ENCODE data around the gene SQSTM1. TPM values are rescaled to one million over a fixed set of nuclear protein-coding genes. Genes with fewer than 3 reads are reported as not detected.

SQSTM1 gene
- total and polyA plus RNA-seq, 4 donors: 127 to 330 (median 256) TPM

DNA sequence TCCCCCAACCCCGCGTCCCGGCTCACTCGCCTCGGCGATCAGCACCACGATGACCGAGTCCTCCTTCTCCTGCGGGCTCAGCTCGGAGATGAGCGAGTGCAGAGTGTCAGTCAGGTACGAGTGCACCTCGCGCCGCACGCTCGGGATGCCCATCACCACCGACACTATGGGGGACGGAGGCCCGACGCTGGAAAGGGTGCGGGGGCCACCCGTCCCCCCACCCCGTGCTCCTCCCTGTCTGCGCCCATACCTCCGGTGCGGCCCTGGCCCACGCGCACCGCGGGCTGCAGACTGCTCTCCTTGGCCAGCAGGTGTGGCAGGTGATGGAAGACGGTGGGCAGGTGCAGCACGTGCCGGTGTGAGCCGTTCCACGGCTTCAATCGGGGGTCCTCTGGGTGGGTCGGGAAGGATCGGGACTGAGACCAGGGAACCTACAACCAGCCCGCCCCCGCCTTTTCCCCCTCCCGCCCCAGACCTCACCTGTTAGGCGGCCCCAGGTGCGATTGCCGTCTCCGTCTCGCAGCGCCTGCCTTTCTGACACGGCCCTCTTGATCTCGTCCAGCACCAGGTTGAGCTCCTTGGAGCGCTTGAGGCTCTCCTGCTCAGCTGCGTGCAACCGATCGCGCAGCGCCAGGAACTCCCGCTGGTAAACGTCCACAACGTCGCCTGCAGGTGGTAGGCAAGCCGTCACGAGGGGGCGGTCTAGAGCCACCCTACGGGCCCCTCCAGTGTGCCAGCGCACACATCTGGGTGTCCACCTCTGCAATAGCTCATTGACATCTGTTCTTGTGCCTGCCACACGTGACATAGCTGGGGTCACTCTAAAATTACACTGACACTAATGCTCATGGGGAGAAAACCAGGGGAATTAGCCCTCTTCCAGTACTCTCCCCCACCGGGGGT, 19.1 kb upstream of the SQSTM1 start:
- WGBS: 63% methylated on average over 67 of the region's 67 CpGs
- peaks cover 17 to 52% (median 34%) of the 10 kb centered on the region in 4 donors for H3K4me1 ChIP-seq (ENCODE audit: control insufficient read depth in 4 of 4, insufficient read depth in 4 of 4, low read length in 3 of 4)
- H3K27ac ChIP-seq (ENCODE audit: low read depth in 1 of 2, low read length in 2 of 2): peak overlapping the region; percentile 78 to 89
- H3K36me3 ChIP-seq (ENCODE audit: control insufficient read depth in 4 of 4, insufficient read depth in 3 of 4, low read depth in 1 of 4, low read length in 3 of 4): peaks cover 19 to 31% (median 25%) of the 10 kb centered on the region in 4 donors
- DNase-seq (ENCODE audit: low spot score): peak; percentile 89
- no peaks in the 10 kb centered on the region for H3K27me3 ChIP-seq (ENCODE audit: control insufficient read depth in 4 of 4, insufficient read depth in 4 of 4, low read length in 3 of 4)
- TF ChIP-seq, protein P1, sequence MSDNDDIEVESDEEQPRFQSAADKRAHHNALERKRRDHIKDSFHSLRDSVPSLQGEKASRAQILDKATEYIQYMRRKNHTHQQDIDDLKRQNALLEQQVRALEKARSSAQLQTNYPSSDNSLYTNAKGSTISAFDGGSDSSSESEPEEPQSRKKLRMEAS (IDR thresholded peaks at IDR 0.05): no peak
- peak; percentile 85 to 88 for TF ChIP-seq RAD21 (IDR thresholded peaks at IDR 0.05)
- no peak for TF ChIP-seq EGR1 (IDR thresholded peaks at IDR 0.05; ENCODE audit: low read depth in 2 of 2)
- TF ChIP-seq FOXA2 (IDR thresholded peaks at IDR 0.05): no peak
- TF ChIP-seq CTCF (IDR thresholded peaks at IDR 0.05; ENCODE audit: low read depth, low read length, missing input control): peak; percentile 69
- no peak for TF ChIP-seq JUND (IDR thresholded peaks at IDR 0.05)
- peak in 1 of 2 donors; percentile 42 for TF ChIP-seq RXRA (IDR thresholded peaks at IDR 0.05)
- H3K4me3 ChIP-seq (ENCODE audit: low read depth in 1 of 3, low read length in 3 of 3): no peak overlapping the region
- no peak overlapping the region for H3K9ac ChIP-seq (ENCODE audit: low read depth in 1 of 2, low read length in 2 of 2)
- H3K9me3 ChIP-seq (ENCODE audit: control insufficient read depth in 4 of 4, low read length in 3 of 4): no peaks in the 10 kb centered on the region

DNA sequence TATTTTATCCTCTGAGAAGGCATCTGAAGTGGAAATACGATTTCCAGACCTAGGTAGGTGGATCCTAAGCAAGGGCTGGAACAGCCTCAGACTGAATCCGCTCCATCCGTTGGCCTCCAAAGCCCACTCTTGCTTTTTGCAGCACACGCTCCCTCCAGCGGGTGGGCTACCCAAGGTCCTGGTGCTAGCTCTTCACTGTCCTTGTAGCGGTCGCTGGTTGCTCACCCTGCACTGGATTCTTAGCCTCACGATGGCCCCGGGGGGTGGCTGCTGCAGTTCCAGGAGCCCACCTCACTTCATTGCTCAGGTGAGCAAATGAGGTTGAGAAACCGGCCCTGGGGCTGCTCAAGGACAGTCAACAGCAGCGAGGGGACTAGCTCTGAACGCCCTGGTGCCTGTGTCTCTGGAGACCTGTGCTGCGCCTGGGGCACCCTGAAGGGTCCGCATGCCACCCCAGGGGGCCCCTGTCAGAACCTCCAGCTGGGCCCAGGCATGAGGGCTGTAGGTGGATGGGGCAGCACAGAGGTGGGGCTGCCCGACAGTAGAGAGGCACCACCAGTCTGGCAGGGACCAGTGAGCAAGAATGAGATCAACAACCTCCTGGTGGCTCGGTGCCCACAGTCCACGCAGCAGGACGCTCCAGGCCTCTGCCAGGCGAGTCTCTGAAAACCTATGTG, 18.4 kb upstream of the SQSTM1 start:
- no peaks in the 10 kb centered on the region for H3K9me3 ChIP-seq (ENCODE audit: control insufficient read depth in 4 of 4, low read length in 3 of 4)
- no peak overlapping the region for H3K9ac ChIP-seq (ENCODE audit: low read depth in 1 of 2, low read length in 2 of 2)
- WGBS: 49% methylated on average over 19 of the region's 19 CpGs
- H3K4me1 ChIP-seq (ENCODE audit: control insufficient read depth in 4 of 4, insufficient read depth in 4 of 4, low read length in 3 of 4): peaks cover 17 to 44% (median 32%) of the 10 kb centered on the region in 4 donors
- peak overlapping the region in 1 of 3 donors; percentile 7 for H3K4me3 ChIP-seq (ENCODE audit: low read depth in 1 of 3, low read length in 3 of 3)
- TF ChIP-seq GABPA (IDR thresholded peaks at IDR 0.05 in 1 of 2, conservative IDR thresholded peaks at IDR 0.05 in 1 of 2): no peak
- TF ChIP-seq NR2F2 (IDR thresholded peaks at IDR 0.05): no peak
- no peak for TF ChIP-seq RAD21 (IDR thresholded peaks at IDR 0.05)
- no peak for TF ChIP-seq RXRA (IDR thresholded peaks at IDR 0.05)
- no peak for TF ChIP-seq CTCF (IDR thresholded peaks at IDR 0.05; ENCODE audit: low read depth, low read length, missing input control)
- no peak for TF ChIP-seq SP1 (IDR thresholded peaks at IDR 0.05)
- TF ChIP-seq, protein P1 (IDR thresholded peaks at IDR 0.05): no peak
- peaks cover 15 to 29% (median 25%) of the 10 kb centered on the region in 4 donors for H3K36me3 ChIP-seq (ENCODE audit: control insufficient read depth in 4 of 4, insufficient read depth in 3 of 4, low read depth in 1 of 4, low read length in 3 of 4)
- H3K27me3 ChIP-seq (ENCODE audit: control insufficient read depth in 4 of 4, insufficient read depth in 4 of 4, low read length in 3 of 4): no peaks in the 10 kb centered on the region
- DNase-seq (ENCODE audit: low spot score): no peak
- peak overlapping the region; percentile 78 to 89 for H3K27ac ChIP-seq (ENCODE audit: low read depth in 1 of 2, low read length in 2 of 2)

All from liver (tissue), 9 donors.